Endothelial cell of hepatic sinusoid (primary cell): ENCODE measurements around the gene VPS13C.

Experiments used
- in situ Hi-C: cut with HindIII; loops from 2 replicates; pipeline ENCODE4 v1.10.0; 2017; ENCODE audit warnings: low sequenced_read_pairs

VPS13C gene

GRCh38 chr15:61828008-61828407 lies 232.2 kb downstream of the VPS13C start:
- in situ Hi-C loops = no loop called here

- in situ Hi-C loops = no loop called here
These were observed 233.1 kb downstream of the VPS13C start for GRCh38 chr15:61827131-61827530.

- in situ Hi-C loops = no loop called here
These were observed 236.0 kb downstream of the VPS13C start for GRCh38 chr15:61824291-61824690.

- in situ Hi-C loops = no loop called here
These were observed 237.7 kb downstream of the VPS13C start for GRCh38 chr15:61822511-61822910.

- in situ Hi-C loops = no loop called here
These were observed 239.3 kb downstream of the VPS13C start for GRCh38 chr15:61820951-61821350.

GRCh38 chr15:61820212-61820611 lies 240.0 kb downstream of the VPS13C start:
- in situ Hi-C loops = no loop called here

- in situ Hi-C loops = no loop called here
These were observed 240.9 kb downstream of the VPS13C start for GRCh38 chr15:61819386-61819785.

- in situ Hi-C loops = no loop called here
These were observed 241.4 kb downstream of the VPS13C start for GRCh38 chr15:61818801-61819200.

- in situ Hi-C loops = no loop called here
These were observed 243.4 kb downstream of the VPS13C start for GRCh38 chr15:61816856-61817255.

GRCh38 chr15:61815356-61816083 lies 244.7 kb downstream of the VPS13C start:
- in situ Hi-C loops = no loop called here

- in situ Hi-C loops = no loop called here
These were observed 247.8 kb downstream of the VPS13C start for GRCh38 chr15:61812476-61812875.

GRCh38 chr15:61811952-61812351 lies 248.3 kb downstream of the VPS13C start:
- in situ Hi-C loops = no loop called here

GRCh38 chr15:61809216-61809615 lies 251.0 kb downstream of the VPS13C start:
- in situ Hi-C loops = no loop called here

- in situ Hi-C loops = no loop called here
These were observed 252.8 kb downstream of the VPS13C start for GRCh38 chr15:61807281-61807929.
